Activated CD8-positive, alpha-beta T cell treated with anti-CD3 and anti-CD28 coated beads for 36 hours (primary cell): Measurements from ENCODE around the gene RTL1. TPM values are rescaled to one million over a fixed set of nuclear protein-coding genes. Genes with fewer than 3 reads are reported as not detected.

Experiments
- ATAC-seq: fragments of 200-7000 bp; cut with Tn5 transposase; one replicate; pipeline ENCODE4 v1.10.0; 2021; ENCODE audit warnings: mild to moderate bottlenecking, moderate library complexity
- CTCF ChIA-PET: fragments of 350-600 bp; sonication (Branson Sonifier 250); formaldehyde crosslinking; loops from one replicate; lab custom pipeline; 2021; ENCODE audit warnings: antibody characterized with exemption; lab: Charles Lee
- POLR2A ChIA-PET: fragments of 350-600 bp; sonication (Branson Sonifier 250); formaldehyde crosslinking; loops from one replicate; lab custom pipeline; 2021; ENCODE audit warnings: antibody characterized with exemption; lab: Charles Lee
- DNase-seq: peaks from one replicate; pipeline ENCODE4 v3.0.0-alpha.2; 2020
- H3K27ac Mint-ChIP-seq: one replicate; pipeline ENCODE4 v1.8.0; 2021; ENCODE audit warnings: mild to moderate bottlenecking, mixed read lengths
- H3K27me3 Mint-ChIP-seq: one replicate; pipeline ENCODE4 v1.8.0; 2021; ENCODE audit warnings: mixed read lengths
- H3K36me3 Mint-ChIP-seq: one replicate; pipeline ENCODE4 v1.8.0; 2021; ENCODE audit warnings: low read depth, mixed read lengths
- H3K4me1 Mint-ChIP-seq: one replicate; pipeline ENCODE4 v1.8.0; 2021; ENCODE audit warnings: low read depth, mixed read lengths
- H3K4me3 Mint-ChIP-seq: one replicate; pipeline ENCODE4 v1.8.0; 2021; ENCODE audit warnings: mild to moderate bottlenecking, moderate library complexity, mixed read lengths
- H3K9me3 Mint-ChIP-seq: one replicate; pipeline ENCODE4 v1.8.0; 2021; ENCODE audit warnings: mixed read lengths
- CTCF ChIP-seq: fragments of 200-600 bp; IDR thresholded peaks from one replicate; pipeline ENCODE4 v1.8.0; 2022; ENCODE audit warnings: antibody characterized with exemption, mild to moderate bottlenecking
- intact Hi-C: fragments of 100-400 bp; cut with micrococcal nuclease; formaldehyde crosslinking; loops from one replicate; pipeline ENCODE4 v1.10.0; 2022
- total RNA-seq, 2 experiments: library from RNA; stranded (reverse); gene quantifications; one replicate each; pipeline ENCODE4 v1.2.3, GENCODE V29; 2021

The RTL1 gene
- total RNA-seq, 2 experiments from 2014 or later = not detected

GRCh38 chr14:100893228-100893601 is 10.3 kb downstream of the RTL1 start:
- no peak for ATAC-seq
- no peak overlapping the region for H3K27ac Mint-ChIP-seq
- ChIA-PET POLR2A (no interaction called here), CTCF (no interaction called here)
- DNase-seq = no peak
- H3K4me1 Mint-ChIP-seq = no peaks in the 10 kb centered on the region
- intact Hi-C loops = no loop called here
- no peak overlapping the region for H3K4me3 Mint-ChIP-seq
- no peaks in the 10 kb centered on the region for H3K36me3 Mint-ChIP-seq
- no peak for TF ChIP-seq CTCF
- H3K9me3 Mint-ChIP-seq = no peaks in the 10 kb centered on the region
- H3K27me3 Mint-ChIP-seq = peaks cover 6% of the 10 kb centered on the region

- no peaks in the 10 kb centered on the region for H3K36me3 Mint-ChIP-seq
- peaks cover 6% of the 10 kb centered on the region for H3K27me3 Mint-ChIP-seq
- no peaks in the 10 kb centered on the region for H3K4me1 Mint-ChIP-seq
- intact Hi-C loops = no loop called here
- ChIA-PET POLR2A (no interaction called here), CTCF (no interaction called here)
- TF ChIP-seq CTCF = no peak
- H3K4me3 Mint-ChIP-seq = no peak overlapping the region
- DNase-seq (no peak), ATAC-seq (no peak)
- no peaks in the 10 kb centered on the region for H3K9me3 Mint-ChIP-seq
- H3K27ac Mint-ChIP-seq = no peak overlapping the region
These were observed 10.9 kb downstream of the RTL1 start for GRCh38 chr14:100892496-100893227.

GRCh38 chr14:100891501-100892445 is 11.7 kb downstream of the RTL1 start:
- no peak for TF ChIP-seq CTCF
- Mint-ChIP-seq H3K9me3 (no peaks in the 10 kb centered on the region), H3K27me3 (peaks cover 6% of the 10 kb centered on the region), H3K27ac (no peak overlapping the region), H3K4me3 (no peak overlapping the region), H3K4me1 (no peaks in the 10 kb centered on the region), H3K36me3 (no peaks in the 10 kb centered on the region)
- ChIA-PET CTCF (no interaction called here), POLR2A (no interaction called here)
- ATAC-seq = no peak
- intact Hi-C loops = no loop called here
- DNase-seq = no peak

- no peak overlapping the region for H3K27ac Mint-ChIP-seq
- no peak overlapping the region for H3K4me3 Mint-ChIP-seq
- ChIA-PET CTCF (no interaction called here), POLR2A (no interaction called here)
- ATAC-seq (no peak), DNase-seq (no peak)
- no peak for TF ChIP-seq CTCF
- H3K9me3 Mint-ChIP-seq = no peaks in the 10 kb centered on the region
- intact Hi-C loops = no loop called here
- no peaks in the 10 kb centered on the region for H3K4me1 Mint-ChIP-seq
- H3K27me3 Mint-ChIP-seq = peaks cover 3% of the 10 kb centered on the region
- H3K36me3 Mint-ChIP-seq = no peaks in the 10 kb centered on the region
These were observed 12.5 kb downstream of the RTL1 start for GRCh38 chr14:100891051-100891450.
